GM18502 (cell line): ENCODE data around the gene MAGEA8.
"Not testable (repeated sequence)": the region's sequence is repeated elsewhere in the genome, so short reads cannot be mapped to it uniquely, and the experiment has no call there.

Experiments used
- ATAC-seq: cut with Tn5 transposase; IDR thresholded peaks from one replicate; pipeline ENCODE4 v1.9.1; 2021; ENCODE audit warnings: mild to moderate bottlenecking; ENCODE audit not compliant: unreplicated experiment, poor library complexity

MAGEA8 gene

DNA sequence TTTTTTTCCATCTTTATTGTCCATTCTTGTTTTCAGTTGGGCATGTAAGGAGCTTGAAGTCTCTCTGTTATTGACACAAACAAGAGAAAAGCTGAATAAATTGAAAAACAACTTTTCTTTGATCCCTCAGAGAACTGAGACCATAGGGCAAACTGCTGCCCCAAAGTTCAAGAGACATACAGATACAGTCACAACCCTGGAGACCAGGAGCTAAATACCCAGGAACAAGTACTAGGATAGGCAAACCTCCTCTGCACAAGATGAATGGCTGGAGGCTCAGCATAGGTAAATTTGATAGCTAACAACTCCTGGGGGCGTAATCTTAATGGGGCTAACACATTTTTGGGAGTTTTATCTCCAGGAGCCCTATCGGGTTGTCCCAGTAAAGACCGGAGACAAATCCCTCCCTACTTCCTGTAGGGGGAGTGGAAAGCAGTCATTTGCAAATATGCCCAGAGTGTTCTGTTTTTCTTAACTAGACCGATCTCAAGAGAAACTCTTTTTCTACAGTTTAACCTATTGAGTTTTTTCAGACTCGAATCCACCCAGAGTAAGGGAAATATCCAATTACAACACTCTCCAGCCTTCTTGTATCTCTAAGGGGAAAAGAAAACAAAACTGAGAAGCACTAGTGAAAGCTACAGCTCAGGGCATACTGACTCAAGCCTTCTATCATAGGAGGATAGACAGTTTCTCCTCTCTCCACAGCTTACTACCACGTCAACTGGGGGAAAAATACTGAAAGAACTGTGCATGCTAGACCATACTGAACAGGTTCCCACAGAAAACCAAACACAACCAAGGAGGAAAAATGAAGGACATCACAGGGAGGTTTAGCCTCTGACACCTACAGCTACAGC lies 23.1 kb downstream of the MAGEA8 start:
- ATAC-seq = peak; percentile 71

DNA sequence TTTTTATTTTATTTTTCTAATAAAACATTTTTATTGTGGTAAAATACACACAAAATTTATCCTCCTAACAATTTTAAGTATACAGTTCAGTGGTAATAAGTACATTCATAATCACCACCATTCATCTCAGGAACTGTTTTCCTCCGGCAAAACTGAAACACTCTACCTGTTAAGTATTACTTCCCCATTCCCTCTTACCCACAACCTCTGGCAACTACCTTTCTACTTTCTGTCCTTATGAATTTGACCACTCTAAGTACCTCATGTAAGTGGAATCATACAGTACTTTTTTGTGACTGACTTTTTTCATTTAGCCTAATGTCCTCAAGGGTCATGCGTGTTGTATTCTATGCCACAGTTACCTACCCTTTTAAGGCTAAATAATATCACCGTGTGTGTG lies 27.3 kb downstream of the MAGEA8 start:
- peak; percentile 60 for ATAC-seq

DNA sequence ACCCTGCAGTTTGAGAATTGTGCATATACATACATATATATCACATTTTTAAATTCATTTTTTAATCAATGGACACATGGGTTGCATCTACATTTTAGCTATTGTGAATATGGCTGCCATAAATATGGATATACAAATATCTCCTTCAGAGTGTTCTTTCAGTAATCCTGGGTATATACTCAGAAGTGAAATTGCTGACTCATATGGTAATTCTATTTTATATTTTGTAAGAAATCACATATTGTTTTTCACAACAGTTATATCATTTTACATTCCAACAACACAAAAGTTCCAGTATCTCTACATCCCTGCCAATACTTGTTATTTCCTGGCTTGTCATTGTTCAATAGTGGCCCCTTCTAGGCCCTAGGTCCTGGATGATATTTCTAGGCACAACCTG lies 27.7 kb downstream of the MAGEA8 start:
- ATAC-seq = no peak

DNA sequence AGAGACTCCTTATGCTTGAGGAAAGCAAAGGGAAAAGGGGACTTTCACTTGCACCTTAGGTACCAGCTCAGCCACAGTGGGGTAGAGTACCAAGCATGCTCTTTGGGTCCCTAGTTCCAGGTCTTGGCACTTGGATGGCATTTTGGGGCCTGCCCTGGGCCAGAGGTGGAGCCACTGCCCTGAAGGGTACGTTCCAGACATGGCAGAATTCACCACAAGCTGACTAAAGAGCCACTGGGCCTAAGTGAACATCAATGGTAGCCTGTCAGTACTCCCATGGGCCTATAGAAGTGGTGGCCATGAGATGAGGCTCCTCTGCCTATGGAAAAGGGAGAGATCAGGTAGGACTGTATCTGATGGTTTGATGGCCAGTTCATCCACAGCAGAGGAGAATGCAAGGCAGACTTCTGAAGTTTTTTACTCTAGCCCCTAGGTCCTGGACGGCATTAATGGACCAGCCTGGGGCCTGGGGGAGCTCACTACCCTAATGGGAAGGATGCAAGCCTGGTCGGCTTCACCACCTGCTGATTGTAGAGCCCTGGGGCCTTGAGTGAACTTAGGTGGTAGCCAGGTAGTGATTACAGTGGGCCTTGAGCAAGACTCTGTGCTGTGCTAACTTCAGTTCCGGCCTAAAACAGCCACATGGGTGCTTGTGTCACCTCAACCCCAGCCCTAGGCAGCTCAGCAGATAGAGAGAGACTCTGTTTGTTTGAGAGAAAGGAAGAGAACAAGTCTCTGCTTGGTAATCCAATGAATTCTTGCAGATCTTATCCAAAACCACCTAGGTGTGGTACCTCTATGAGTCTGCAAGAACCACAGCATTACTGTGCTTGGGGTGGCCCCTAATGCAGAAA lies 28.6 kb downstream of the MAGEA8 start:
- no peak for ATAC-seq

DNA sequence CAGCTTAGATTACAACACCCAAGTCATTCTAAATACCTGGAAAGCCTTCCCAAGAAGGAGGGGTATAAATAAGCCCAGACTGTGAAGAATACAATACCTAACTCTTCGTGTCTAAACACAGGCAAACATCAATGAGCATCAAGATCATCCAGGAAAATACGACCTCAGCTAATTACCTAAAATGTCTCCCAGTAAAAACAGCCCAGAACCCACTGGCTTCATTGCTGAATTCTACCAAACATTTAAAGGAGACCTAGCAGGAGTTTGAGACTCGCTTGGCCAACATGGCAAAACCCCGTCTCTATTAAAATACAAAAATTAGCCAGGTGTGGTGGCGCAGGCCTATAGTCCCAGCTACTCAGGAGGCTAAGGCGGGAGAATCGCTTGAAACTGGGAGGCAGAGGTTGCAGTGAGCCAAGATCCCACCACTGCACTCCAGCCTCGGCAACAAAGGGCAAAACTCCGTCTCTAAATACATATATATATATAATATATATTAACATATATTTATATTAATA lies 29.3 kb downstream of the MAGEA8 start:
- ATAC-seq = no peak

DNA sequence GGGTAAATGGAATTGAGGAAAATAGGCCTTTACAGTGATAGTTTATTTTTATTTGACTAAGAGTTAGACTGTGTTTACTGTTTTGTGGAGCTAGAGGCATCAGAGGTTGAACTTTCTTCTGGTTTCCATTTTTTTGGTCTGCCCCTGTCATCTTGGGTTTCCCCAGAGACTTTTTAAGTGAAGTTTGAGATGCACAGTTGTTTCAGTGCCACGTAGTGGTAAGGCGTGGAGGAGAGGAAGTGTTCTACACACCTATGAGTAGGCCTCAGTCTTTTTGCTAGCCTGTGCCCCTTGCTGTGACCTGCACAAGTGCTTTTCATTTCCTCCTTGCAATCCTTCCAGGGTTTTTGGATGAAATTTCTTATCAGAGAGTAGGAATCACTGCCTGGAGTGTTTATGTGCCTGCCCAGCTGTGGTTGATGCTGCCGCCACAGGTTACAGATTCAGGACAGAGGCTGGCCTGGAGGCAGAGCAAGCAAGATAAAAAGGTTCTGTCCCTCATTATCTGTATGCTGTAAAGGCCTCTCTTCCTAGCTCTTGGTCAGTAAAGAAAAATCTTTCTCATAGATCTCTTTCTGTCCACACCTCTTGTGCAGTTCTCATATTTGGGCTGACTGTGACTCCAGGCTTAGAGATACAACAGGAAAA lies 35.9 kb downstream of the MAGEA8 start:
- ATAC-seq = peak; percentile 83

DNA sequence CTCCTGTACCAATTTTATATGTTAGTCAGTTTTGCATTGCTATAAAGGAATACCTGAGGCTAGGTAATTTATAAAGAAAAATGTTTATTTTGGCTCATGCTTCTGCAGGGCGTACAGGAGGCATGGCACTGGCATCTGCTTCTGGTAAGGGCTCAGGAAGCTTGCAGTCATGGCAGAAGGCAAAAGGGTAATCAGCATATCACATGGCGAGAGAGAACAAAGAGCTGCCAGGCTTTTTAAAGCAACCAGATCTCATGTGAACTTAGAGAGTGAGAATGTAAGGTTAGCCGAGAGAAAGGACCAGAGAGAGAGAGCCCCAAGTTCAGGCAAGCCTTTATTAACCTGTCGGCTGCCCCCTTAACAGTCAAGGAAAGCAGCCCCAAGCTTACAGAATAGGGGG lies 42.9 kb downstream of the MAGEA8 start:
- ATAC-seq = not testable (repeated sequence)

DNA sequence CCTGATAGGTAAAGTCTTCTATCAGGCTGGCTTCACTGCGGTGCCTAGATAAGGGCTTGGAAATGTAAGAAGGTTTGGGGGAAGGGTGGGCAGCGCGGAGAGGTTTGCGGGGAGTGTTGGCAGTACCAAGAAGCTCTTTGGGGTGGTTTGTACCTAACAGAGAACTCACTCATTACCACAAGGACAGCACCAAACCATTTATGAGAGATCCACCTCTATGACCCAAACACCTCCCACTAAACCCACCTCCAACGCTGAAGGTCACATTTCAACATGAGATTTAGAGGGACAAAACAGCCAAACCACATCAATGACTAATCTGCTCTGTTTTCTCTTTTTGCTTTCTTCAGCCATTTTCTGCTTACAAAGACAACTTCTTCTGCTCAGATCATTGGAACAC lies 43.5 kb downstream of the MAGEA8 start:
- ATAC-seq = not testable (repeated sequence)

DNA sequence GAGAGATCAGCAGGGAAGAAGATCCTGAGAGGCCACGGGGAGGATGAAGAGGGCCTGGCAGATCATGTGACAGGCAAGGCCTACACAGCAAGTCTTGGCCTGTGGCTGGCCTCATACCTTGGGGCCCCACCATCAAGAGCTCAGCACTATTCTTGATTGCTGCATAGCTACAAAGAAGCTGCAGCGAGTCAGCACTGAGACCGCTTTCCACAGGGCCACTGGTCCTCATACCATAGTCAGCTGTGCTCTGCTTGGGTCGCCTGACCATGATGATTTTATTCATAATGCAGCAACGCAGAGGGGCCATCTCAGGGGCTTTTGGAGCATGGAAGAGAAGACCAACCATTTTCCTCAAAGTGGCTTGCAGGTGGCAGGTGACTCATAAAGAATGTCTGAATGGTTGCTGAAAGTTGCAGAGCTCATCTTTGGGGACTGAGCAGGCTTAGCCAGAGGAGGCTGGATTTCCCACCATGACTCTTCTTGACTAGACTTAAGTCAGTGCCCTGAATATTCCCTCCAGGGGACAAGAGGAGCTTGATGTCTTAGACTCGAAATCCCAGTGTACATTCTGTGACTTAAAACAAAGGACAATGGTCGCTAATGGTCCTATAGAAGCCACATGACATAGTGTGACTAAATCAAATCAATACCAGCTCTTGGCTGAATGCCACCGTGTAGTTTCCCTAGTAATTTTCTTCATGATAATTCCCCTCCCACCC lies 46.4 kb downstream of the MAGEA8 start:
- ATAC-seq = peak; percentile 56

DNA sequence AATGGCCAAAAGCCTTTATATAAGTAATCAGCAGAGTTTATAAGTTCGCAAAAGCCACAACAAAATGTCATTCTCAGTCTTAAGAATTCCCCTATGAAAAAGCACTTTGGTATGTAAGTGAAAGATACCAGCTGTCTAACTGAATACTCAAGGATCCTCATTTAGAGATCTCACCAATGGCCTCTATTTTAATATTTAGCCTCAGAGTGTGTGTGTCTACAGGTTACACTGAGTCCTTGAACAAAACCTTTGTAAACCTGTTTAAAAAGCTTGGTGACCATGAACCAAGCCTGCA lies 46.9 kb downstream of the MAGEA8 start:
- ATAC-seq = peak; percentile 45

DNA sequence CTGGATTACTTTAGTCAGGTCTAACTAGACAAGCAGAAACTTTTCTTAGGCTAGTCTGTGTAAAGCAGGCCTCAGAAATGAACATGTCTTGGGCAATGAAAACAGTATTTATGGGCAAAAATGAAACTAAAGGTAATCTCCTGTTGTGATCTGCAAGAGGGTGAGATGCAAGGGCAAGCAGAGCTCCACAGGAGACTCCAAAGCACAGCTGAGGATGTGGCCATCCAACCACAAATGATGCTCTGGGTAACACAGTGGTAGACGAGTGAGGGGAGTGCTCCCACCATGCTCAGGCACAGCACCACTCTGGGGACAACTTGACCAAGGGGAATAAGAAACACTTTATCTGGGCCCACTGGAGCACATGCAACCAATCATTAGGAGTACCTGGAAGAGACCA lies 47.7 kb downstream of the MAGEA8 start:
- not testable (repeated sequence) for ATAC-seq

DNA sequence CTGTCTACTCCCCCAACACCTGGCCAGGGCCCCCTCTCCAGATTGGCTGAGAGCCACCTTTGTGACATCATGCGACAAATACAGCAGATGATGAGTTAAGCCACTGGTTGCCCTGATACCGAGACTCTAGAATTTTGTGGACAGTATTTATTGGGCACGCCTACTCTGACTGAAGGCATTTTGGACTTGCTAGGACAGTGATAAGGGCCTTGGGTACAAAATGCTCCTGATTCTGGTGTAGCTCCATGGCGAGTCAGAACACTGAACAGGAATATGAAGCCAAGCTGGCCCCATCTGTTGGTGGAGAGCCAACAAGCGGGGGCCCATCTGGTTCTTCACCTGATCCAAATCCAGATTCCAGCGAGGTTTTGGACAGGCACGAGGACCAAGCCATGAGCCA lies 48.4 kb downstream of the MAGEA8 start, which contains the start of gene HSFX4:
TSS of gene HSFX4 (plus strand) at position 174 of the 400 bp plus-strand sequence. CDS start at position 246, 72 bp downstream.
- not testable (repeated sequence) for ATAC-seq

DNA sequence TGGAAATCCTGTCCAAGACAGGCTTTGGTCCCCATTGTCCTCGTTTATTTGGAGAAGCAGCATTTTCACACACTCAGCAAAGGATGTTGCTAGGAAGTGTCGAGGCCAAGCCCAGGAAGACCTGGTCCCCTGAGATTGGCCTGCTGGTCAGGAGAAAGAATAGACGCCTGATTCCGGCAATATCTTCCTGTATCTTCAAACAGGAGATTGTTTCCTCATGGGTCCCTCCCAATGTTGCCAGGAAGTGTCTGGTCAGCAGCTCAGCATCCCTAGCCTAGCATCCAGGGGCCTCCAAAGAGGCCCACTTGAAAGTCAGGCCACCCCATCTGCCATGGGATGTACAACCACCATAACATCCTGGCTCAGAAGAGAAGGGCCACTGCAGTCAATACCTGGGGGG lies 50.4 kb downstream of the MAGEA8 start:
- ATAC-seq = not testable (repeated sequence)

DNA sequence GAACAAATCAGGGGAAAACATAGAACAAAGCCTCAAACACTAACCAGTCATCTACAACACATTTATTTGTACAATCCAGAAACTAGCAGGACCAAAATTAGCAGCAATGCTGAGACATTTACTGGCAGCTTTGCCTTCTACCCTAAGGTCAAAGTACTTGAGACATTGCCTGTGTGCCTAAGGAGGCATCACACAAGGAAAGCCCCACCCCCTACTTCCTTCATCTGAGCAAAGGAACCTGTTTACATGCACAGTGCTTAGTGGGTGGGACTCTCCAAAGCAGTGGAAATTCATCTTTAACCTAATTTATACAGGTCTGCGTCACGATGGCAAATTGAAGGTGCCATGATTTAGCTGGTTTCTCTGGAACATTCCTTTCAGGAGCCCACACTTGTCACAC lies 51.2 kb downstream of the MAGEA8 start:
- ATAC-seq = not testable (repeated sequence)

DNA sequence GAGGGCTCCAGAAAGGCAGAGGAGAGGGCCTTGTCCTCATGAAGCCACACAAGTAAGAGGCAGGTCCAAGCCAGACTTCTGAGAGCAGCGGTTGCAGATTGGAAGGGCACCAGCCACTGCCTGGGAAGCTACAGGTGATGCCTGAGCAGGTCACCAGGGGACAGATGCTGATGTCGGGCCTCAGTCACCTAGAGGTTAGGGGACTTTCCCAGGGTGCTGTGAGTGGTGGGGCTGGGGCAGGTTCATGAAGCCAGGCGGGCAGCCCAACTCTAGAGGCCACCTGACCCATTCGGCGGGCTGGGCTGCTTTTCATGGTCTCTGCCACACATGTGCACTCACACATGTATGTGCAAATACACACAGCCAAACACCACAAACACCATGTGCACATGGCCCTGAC lies 52.0 kb downstream of the MAGEA8 start:
- ATAC-seq = not testable (repeated sequence)

DNA sequence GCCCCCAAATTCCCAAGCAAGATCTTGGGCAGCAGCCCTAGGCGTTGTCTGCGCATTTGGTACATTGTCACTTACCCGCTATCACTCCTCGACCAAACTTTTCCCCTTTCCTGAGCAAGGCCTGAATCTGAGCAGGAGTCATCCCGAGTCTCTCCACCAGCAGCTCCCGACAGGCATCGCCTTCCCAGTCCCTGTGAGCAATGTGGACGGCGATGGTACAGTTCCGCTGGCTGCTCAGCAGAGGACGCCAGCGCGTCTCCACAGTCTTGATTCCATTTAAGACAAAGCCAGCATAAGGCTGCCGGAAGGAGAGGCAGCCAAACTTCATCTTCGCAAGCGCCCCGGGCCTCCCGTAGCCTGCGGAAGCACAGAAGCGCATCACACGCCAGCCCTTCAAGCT lies 52.6 kb downstream of the MAGEA8 start:
- ATAC-seq = not testable (repeated sequence)
